Activated CD4-positive, alpha-beta T cell treated with anti-CD3 and anti-CD28 coated beads, Interleukin-10, Interleukin-2, amounts not matched to agents 100 ng/mL and 50 ng/mL, durations not matched to agents 16 hours and 8 hours (primary cell): ENCODE results near the gene PYGO1.
A peak's percentile ranks its signal among the peaks of the same experiment; 100 is the strongest.
"Not testable (repeated sequence)": the region's sequence is repeated elsewhere in the genome, so short reads cannot be mapped to it uniquely, and the experiment has no call there.

Experiments
- DNase-seq: peaks from one replicate; pipeline ENCODE4 v3.0.0-alpha.2; 2020

Gene PYGO1

DNA sequence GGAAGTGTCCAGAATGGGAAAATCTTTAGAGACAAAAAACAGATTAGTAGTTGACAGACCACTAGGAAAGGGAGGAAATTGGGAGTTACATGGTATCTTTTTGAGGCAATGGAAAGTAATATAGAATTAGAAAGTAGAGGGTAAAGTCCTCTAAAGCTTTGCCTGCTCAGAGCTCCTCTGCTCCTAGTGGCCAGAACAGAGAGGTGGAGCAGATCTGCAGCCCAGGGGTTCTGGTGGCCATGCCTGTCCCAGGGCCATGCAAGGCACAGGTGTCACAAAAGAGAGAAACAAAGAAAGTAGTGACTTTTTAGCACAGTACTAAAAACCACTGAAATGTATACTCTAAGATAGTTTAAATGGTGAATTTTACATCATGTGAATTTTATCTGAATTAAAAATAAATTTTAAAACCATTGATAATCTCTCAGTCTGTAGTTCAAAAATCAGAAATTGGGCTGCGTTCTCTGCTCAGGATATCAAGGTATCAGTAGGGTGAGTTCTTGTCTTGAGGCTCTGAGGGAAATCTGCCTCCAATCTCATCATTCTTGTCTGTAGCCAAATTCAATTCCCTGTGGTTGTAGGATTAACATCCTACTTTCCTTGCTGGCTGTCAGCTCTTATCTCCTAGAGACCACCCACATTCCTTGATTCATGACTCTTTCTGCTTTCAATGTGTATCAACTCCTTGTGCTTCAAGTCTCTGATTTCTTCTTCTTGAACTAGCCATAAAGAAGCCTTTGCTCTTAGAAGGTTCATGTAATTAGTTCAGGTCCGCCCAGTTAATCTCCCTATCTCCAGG is 23.6 kb downstream of the PYGO1 start:
- DNase-seq = no peak

DNA sequence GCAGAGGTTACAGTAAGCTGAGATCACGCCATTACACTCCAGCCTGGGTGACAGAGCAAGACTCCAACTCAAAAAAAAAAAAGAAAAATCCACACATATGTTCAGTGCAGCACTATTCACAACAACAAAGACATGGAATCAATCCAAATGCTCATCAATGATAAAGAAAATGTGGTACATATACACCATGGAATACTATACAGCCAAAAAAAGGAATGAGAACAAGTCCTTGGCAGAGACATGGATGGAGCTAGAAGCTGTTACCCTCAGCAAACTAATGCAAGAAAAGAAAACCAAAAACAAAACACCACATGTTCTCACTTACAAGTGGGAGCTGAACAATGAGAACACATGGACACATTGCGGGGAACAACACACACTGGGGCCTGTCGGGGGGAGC is 25.5 kb downstream of the PYGO1 start:
- no peak for DNase-seq

DNA sequence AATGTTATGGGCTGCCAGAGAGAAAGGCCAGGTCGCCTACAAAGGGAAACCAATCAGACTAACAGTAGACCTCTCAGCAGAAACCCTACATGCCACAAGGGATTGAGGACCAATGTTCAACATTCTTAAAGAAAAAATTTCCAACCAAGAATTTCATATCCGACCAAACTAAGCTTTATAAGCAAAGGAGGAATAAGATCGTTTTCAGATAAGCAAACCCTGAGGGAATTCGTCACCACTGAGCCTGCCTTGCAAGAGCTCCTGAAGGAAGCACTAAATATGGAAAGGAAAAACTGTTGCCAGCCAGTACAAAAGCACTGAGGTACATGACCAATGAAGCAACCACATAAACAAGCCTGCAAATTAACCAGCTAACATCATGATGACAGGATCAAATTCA is 33.1 kb downstream of the PYGO1 start:
- DNase-seq = no peak

DNA sequence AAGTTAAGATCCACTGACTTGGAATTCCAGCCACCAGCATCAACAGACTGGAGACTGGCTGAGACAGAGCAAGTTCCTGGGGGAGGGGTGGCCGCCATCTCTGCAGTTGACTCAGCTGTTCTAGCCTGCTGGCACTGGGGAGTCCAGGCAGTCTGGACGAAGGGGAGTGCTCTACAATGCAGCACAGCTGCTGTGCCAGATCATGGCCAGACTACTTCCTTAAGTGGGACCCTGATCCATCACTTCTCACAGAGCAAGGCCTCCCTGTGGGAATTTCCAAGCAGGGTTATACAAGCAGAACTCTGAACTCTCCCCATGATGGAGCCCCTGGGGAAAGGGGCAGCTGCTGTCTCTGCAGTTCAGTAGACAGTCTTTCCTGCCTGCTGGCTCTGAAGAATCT is 35.2 kb downstream of the PYGO1 start:
- DNase-seq = no peak

DNA sequence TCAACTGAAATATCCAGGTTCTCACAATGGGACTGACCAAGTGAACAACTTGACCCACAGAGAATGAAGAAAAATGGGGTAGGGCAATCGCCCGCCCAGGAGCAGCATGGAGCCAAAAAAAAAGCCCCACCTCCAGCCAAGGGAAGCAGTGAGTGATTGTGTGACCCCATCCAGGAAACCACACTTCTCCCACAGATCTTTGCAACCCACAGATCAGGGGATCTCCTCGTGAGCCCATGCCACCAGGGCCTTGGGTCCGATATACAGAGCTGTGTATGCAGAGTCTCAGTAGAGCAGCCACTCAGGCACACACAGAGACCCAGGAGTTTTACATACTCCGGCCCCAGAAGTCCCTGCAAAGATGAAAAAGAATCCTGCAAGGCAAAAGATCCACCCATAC is 35.7 kb downstream of the PYGO1 start:
- DNase-seq = no peak

DNA sequence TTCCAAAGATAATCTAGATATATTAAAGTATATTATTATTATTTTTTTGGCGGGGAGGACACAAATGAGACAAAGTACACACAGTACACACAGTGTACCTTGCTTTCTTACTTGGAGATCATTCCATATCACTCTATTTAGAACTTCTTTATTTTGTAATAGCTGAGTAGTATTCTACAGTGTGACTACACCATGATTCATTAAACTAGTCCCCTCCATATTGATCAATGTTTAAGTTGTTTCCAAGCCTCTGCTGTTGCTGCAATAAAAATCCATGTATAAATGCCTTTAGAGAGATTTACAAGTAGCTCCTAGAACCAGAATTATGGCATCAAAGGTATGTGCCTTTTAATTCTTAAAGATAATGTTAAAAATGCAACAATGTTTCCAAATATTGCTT is 38.8 kb downstream of the PYGO1 start:
- no peak for DNase-seq

DNA sequence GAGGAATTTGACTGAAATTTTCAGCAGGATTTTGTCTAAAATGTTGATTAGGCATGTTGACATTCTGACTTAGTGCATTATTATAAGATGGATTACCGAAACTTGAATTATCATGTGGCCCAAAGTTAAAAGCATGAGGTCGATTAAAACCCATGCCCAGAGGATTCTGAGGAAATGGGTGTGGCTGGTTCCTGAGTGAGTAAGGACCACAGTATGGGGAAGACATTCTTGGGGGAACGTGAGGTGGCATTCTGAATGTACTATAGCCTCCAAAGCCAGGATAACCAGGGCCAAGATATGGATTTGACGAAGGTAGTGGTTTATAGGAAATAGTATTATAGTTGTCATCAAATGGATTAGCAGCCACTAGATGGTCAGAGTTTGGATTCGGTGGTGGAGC is 41.4 kb downstream of the PYGO1 start:
- DNase-seq = no peak

DNA sequence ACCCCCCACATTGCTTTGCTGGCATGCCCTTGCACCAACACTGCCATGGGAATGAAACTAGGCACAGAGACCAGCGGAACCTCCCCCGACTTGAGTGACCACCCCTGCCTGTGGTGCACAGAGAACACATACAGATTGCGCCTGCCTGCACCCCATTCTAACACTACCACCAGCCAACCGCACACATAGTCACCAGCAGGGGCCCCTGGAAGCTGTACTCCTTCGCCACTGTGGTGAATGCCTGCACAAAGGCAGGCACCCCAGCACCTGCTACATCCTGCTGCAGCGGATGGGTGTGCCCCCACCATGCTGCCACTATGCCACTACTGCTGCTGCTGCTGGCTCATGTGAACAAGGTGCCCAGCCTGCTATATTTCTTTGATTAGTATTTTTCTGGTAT is 52.7 kb downstream of the PYGO1 start:
- no peak for DNase-seq

DNA sequence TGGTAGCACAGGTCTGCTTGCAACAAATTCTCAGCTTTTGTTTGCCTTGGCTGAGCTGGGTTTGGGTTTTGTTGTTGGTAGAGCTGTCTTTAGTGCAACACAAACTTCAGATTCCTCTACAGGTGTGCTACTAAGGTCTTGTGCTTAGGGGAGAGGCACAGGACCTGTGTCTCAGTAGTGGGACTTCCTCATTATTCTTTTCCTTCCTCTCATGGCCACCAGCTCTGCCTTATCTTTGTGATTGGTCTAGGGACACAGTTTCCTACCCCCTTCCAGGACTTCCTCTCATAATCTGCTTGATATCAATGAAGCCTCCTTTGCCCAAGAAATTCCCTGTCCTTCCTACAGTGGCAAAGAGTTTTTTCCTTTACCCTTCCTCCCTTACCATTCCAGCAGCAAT is 55.2 kb downstream of the PYGO1 start:
- no peak for DNase-seq

DNA sequence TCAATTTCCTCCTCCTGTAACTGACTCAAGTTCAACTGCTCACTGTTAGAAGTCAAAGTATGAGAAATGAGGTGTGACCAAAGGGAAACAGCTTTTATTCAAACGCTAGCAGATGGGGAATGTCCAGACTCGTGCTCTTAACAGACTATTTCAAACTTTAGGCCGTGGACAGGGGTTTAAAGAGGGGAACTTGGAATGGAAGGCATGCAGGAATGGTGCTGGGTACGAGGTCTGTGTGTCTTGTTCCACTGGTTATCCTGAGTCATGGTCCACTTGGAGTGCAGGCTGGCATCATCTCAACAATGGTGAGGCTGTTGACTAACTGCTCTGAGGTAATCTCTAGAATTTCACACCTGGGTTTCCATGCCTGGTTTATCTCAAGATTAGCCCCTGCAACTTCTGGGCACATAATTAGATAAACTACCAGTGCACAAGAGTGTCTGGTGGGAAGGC is 57.3 kb downstream of the PYGO1 start:
- DNase-seq = no peak

DNA sequence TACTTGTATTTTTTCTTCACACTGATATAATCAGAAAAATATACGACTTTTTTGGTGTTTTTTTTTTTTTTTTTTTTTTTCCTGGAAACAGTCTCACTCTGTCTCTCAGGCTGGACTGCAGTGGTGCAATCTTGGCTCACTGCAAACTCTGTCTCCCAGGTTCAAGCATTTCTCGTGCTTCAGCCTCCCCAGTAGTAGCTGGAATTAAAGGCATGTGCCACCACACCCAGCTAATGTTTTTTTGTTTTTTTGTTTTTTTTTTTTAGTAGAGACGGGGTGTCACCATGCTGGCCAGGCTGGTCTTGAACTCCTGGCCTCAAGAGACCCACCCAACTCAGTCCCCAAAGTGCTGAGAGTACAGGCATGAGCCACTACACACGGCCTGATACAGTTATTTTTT is 59.3 kb downstream of the PYGO1 start:
- DNase-seq = no peak

DNA sequence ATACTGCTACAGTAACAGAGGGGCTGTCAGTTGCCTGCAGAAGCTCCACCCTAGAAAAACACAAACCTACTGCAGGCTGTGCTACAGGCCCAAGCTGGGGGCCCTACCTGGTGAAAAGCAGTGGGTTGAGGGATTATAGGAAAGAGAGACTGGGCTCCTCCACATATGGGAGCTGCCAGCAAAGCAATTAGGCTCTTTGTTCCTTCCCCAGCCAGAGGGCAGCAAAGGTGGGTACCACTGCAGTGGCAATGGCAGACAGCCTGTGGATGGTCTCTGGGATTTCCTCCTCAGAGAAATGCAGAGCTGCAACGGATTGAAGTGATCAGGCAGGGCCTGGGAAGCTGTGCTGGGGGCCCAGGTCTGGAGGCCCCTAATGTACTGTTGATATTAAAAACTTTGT is 61.0 kb downstream of the PYGO1 start:
- no peak for DNase-seq

DNA sequence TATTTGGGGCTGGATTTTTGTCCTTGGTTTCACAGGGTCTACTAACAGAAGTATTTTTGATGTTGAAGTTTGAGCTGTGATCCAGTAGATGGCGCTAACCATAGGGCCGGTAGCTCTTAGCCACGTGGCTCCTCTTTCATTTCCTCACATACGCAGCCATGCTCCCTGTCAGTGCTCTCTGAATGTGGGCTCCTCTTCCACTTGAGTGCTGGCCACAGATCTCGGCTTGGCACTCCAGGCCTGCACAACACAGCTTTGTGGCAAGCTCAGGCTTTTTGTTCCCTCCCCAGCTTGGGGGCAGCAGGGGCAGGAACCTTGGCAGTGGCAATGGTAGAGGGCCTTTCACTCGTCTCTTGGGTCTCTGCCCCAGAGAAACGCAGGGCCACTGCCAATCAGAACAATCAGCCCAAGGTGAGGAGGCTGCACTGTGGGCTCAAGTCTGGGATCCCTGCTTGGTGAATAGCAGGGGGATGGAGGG is 61.5 kb downstream of the PYGO1 start:
- peak; percentile 48 for DNase-seq

DNA sequence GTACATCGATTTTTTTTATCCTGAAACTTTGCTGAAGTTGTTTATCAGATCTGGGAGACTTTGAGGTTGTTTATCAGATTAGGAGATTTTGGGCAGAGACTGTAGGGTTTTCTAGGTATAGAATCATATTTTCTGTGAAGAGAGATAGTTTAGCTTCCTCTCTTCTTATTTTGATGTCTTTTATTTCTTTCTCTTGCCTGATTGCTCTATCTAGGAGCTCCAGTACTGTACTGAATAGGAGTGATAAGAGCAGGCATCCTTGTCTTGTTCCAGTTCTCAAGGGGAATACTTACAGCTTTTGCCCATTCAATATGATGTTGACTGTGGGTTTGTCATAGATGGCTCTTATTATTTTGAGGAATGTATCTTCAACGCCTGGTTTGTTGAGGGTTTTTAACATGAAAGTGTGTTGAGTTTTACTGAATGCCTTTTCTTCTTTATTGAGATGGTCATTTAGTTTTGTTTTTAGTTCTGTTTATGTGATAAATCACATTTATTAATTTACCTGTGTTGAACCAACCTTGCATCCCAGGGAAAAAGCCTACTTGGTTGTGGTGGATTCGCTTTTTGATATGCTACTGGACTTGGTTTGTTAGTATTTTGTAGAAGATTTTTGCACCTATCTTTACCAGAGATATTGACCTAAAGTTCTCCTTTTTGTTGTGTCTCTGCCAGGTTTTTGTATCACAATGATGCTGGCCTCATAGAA is 65.2 kb downstream of the PYGO1 start:
- no peak for DNase-seq

DNA sequence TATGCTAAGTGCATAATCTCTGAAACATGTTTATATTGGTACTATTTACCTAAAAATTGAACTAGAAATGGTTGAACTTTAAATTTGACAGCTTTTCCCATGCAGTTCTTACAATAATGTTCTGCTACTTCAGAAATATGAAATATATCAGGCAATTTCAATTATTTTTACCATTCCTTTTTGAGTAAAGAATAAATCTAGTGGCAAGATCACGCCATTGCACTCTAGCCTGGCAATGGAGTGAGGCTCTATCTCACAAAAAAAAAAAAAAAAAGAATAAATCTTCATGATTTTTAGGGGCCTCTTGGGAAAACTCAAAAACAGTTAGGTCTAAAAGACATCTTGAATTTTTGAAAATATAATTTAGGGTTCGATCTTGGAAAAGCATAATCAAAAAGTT is 69.5 kb downstream of the PYGO1 start:
- no peak for DNase-seq

DNA sequence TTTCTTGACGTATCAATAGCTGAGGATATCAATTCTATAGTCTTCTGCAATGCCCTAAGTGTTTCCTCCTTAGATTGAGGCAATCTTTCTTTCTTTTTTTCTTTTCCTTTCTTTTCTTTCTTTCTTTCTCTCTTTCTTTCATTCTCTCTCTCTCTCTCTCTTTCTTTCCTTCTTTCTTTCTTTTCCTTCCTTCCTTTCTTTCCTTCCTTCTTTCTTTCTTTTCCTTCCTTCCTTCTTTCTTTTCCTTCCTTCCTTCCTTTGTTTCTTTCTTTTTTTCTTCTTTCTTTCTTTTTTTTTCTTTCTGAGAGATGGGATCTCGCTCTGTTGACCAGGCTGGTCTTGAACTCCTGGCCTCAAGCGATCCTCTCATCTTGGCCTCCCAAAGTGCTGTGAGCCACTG is 70.1 kb downstream of the PYGO1 start:
- no peak for DNase-seq

DNA sequence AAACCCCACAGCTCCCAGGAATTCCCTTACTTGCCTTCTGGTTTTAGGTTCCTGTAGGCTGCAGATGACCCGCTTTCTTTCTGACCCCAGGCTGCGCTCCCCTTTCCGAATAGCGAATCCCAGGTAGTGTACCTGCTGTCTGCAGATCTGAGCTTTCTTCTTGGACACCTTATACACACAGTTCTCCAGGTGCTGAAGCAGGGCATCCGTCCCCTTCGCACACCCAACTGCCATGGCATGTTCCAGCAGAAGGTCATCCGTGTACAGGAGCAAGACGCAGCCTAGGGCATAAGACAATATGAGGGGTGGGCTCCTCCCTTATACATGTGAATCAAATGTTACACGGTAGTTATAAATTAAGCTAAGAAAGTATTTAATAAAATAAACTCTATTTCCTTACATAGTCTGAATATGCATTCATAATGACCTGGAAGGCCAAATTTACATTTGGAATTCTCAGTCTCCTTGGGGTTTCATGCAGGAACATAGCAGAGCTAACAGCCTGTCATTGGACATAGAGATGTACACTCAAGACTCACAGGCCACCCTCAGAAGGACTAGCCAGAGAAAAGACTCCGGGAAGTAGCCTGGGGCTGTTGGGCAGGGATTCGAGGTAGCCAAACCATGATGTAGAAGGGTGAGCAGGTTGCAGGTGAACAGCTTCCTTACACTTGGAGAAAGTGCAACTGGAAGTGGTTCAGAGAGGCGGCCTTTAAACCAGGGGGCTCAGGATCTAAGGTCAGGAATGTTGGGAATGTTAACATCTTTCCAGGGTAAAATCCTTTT is 72.0 kb downstream of the PYGO1 start:
- DNase-seq = no peak

DNA sequence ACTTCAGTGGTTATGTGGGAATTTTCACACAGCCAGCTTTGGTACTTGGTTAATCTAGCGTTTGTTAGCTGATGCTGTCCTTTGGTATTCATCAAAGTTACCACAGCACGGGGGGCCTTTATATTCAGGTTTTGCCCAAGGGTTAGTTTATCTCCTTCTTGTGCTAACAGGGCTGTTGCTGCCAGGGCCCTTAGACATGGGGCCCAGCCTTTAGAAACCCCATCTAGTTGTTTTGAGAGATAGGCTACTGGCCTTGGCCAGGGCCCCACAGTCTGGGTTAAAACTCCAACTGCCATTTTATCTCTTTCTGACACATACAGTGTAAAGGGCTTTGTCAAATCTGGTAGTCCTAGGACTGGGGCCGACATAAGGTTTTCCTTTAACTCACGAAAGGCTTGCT is 72.7 kb downstream of the PYGO1 start:
- no peak for DNase-seq

DNA sequence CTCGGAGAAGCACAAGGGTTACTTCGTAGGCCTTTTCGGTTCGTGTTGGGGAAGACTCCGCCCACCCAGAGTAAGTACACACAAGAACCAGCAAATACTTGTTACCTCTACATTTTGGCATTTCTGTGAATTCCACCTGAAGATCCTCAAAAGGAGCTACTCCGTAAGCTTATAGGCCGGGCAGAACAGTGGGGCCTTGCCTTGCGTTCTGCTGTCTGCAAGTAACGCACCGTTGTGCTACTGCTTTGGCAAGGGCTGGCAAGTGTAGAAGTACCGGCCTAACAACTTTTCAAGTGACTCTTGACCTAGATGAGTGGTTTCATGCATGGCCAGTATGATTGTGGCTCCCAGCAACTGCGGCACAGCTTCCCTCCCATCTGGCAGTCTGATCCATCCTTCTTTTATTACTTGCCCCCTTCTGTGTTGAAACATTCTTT is 73.7 kb downstream of the PYGO1 start:
- DNase-seq = no peak

DNA sequence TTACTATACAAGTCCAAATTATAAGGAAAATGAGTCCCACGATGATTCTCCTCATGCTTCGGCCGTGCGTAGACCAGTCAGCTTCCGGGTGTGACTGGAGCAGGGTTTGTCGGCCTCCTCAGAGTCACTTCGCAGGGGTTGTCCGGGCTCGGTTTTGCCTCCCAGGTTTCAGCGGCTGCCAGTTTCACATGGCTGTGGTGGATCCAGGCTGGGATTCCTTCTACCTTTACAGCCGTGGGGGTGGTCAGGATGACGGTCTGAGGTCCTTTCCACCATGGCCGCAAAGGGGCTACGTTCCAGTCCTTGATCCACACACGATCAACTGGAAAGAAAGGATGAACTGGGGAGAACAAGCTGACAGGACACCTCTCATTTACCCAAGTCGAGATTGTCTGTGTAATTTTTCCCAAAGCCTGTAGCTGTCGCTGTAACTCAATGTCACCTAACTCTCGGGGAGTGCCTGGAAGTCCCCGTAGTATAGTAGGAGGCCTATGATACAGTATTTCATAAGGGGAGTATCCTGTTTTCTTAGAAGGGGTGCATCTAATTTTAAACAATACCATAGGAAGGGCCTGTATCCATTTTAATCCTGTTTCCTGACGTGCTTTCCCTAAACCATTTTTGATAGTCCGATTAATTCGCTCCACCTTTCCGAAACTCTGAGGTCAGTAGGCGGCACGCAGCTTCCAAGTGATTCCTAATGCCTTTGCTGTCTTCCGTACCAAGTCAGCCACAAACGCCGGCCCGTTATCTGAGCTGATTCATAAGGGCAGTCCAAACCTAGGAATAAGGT is 74.3 kb downstream of the PYGO1 start:
- peak; percentile 42 for DNase-seq

DNA sequence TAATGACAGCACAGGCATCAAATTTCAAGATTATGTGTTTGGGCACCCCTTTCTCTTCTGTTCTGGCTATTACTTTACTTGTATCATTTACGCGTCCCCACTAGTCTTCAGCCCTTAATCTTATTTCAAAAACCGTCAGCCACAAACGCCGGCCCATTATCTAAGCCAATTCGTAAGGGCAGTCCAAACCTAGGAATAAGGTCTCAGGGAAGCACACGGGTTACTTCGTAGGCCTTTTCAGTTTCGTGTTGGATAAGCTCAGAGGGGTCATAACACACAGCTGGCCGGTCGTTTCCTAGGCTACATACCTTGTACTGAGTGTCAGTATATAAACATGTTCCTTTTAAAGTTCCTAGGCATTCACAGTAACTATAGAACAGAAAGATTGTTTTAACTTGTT is 75.0 kb downstream of the PYGO1 start:
- no peak for DNase-seq

DNA sequence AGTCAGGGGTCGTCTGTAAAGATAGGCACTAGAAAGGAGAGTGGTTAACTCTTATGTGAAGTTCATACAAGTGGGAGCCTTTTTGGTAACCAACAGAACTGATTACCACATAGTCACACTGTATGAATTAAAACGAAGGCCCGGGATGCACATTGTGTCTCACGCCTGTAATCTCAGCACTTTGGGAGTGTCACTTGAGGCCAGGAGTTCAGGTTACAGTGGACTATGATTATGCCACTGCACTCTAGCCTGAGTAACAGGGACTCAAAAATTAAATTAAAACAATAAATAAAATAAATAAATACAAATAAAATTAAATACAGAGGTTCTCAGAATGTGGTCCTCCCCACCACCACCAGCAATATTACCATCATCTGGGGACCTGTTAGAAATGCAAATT is 80.6 kb downstream of the PYGO1 start:
- no peak for DNase-seq

DNA sequence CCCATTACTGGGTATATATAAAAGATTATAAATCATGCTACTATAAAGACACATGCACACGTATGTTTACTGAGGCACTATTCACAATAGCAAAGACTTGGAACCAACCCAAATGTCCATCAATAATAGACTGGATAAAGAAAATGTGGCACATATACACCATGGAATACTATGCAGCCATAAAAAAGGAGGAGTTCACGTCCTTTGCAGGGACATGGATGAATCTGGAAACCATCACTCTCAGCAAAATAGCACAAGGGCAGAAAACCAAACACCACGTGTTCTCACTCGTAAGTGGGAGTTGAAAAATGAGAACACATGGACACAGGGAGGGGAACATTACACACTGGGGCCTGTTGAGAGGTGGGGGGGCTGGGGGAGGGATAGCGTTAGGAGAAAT is 82.7 kb downstream of the PYGO1 start:
- not testable (repeated sequence) for DNase-seq
